LNCAP (cell line): Measurements from ENCODE around the gene HOXA5.
A peak's percentile ranks its signal among the peaks of the same experiment; 100 is the strongest.

Experiments
- CTCF ChIP-seq: fragments of 450-650 bp; IDR thresholded peaks from 2 replicates; pipeline ENCODE4 v1.5.1; 2017; ENCODE audit warnings: mild to moderate bottlenecking

HOXA5 gene

GRCh38 chr7:27183682-27184336 is 40.3 kb upstream of the HOXA5 start:
- no peak for TF ChIP-seq CTCF

- TF ChIP-seq CTCF, result no peak
Observed at GRCh38 chr7:27182861-27183681, 39.6 kb upstream of the HOXA5 start.

GRCh38 chr7:27182285-27182841 is 38.9 kb upstream of the HOXA5 start:
- TF ChIP-seq CTCF, result no peak

- no peak for TF ChIP-seq CTCF
Observed at GRCh38 chr7:27181795-27182275, 38.4 kb upstream of the HOXA5 start.

GRCh38 chr7:27180431-27181420 is 37.2 kb upstream of the HOXA5 start:
- TF ChIP-seq CTCF, result no peak

GRCh38 chr7:27179503-27180430 is 36.3 kb upstream of the HOXA5 start:
- TF ChIP-seq CTCF, result peak; percentile 90
